ENCODE data around the gene CDC20B.

DNA sequence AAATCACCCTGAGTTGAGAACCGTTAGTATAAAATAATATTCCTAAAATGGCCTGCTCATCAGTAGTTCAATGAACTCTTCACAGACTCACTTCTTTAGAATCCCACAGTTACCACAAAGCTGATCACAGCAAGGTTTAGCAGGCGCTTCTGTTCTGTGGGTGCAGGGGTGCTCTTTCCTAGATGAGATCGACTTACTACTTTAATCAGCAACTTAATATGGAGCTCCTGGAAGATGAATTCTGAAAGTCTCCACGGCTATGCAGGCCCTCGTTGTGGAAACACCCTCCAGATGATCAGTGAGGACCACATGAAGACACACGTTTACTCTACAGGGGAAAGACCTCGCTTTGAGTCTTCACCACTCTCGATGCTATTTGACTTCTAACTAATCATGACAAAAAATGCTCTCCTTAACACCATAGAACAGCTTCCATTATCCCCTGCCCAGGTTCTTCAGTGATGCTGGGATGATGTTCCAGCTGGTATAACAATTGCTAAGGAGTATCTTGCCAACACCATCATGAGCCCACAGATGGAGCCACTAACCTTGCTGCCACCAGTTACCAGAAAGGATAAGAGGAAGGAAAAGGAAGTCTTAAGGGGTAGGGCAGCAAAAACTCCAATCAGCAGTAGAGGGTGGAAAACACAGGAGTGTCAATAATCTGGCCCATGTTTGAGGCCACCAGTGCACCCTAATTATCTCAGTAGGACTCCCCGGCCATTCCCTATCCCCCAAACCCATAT lies 30.9 kb downstream of the CDC20B start:
- TF ChIP-seq, protein P1, sequence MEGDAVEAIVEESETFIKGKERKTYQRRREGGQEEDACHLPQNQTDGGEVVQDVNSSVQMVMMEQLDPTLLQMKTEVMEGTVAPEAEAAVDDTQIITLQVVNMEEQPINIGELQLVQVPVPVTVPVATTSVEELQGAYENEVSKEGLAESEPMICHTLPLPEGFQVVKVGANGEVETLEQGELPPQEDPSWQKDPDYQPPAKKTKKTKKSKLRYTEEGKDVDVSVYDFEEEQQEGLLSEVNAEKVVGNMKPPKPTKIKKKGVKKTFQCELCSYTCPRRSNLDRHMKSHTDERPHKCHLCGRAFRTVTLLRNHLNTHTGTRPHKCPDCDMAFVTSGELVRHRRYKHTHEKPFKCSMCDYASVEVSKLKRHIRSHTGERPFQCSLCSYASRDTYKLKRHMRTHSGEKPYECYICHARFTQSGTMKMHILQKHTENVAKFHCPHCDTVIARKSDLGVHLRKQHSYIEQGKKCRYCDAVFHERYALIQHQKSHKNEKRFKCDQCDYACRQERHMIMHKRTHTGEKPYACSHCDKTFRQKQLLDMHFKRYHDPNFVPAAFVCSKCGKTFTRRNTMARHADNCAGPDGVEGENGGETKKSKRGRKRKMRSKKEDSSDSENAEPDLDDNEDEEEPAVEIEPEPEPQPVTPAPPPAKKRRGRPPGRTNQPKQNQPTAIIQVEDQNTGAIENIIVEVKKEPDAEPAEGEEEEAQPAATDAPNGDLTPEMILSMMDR (tag by site-specific recombination; IDR thresholded peaks at IDR 0.05), result no peak
- TF ChIP-seq, protein P2, sequence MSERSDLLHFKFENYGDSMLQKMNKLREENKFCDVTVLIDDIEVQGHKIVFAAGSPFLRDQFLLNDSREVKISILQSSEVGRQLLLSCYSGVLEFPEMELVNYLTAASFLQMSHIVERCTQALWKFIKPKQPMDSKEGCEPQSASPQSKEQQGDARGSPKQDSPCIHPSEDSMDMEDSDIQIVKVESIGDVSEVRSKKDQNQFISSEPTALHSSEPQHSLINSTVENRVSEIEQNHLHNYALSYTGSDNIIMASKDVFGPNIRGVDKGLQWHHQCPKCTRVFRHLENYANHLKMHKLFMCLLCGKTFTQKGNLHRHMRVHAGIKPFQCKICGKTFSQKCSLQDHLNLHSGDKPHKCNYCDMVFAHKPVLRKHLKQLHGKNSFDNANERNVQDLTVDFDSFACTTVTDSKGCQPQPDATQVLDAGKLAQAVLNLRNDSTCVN (tag by site-specific recombination; optimal IDR thresholded peaks at IDR 0.05), result no peak
- TF ChIP-seq ZNF501 (tag by site-specific recombination; IDR thresholded peaks at IDR 0.05) (no peak), OSR2 (tag by site-specific recombination; IDR thresholded peaks at IDR 0.05) (no peak), ZBTB21 (tag by site-specific recombination; IDR thresholded peaks at IDR 0.05) (no peak), SP2 (tag by site-specific recombination; IDR thresholded peaks at IDR 0.05) (no peak), KLF9 (tag by site-specific recombination; IDR thresholded peaks at IDR 0.05; ENCODE audit: low read depth) (no peak)
- TF ChIP-seq, protein P3, sequence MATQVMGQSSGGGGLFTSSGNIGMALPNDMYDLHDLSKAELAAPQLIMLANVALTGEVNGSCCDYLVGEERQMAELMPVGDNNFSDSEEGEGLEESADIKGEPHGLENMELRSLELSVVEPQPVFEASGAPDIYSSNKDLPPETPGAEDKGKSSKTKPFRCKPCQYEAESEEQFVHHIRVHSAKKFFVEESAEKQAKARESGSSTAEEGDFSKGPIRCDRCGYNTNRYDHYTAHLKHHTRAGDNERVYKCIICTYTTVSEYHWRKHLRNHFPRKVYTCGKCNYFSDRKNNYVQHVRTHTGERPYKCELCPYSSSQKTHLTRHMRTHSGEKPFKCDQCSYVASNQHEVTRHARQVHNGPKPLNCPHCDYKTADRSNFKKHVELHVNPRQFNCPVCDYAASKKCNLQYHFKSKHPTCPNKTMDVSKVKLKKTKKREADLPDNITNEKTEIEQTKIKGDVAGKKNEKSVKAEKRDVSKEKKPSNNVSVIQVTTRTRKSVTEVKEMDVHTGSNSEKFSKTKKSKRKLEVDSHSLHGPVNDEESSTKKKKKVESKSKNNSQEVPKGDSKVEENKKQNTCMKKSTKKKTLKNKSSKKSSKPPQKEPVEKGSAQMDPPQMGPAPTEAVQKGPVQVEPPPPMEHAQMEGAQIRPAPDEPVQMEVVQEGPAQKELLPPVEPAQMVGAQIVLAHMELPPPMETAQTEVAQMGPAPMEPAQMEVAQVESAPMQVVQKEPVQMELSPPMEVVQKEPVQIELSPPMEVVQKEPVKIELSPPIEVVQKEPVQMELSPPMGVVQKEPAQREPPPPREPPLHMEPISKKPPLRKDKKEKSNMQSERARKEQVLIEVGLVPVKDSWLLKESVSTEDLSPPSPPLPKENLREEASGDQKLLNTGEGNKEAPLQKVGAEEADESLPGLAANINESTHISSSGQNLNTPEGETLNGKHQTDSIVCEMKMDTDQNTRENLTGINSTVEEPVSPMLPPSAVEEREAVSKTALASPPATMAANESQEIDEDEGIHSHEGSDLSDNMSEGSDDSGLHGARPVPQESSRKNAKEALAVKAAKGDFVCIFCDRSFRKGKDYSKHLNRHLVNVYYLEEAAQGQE (tag by site-specific recombination; IDR thresholded peaks at IDR 0.05), result no peak
